Measurements from ENCODE around the gene KCNH3. TPM values are rescaled to one million over a fixed set of nuclear protein-coding genes. Genes with fewer than 3 reads are reported as not detected.

The KCNH3 gene
- total and polyA plus RNA-seq, 7 donors: 0.04 to 0.32 (median 0.05) TPM; not detected in 3

DNA sequence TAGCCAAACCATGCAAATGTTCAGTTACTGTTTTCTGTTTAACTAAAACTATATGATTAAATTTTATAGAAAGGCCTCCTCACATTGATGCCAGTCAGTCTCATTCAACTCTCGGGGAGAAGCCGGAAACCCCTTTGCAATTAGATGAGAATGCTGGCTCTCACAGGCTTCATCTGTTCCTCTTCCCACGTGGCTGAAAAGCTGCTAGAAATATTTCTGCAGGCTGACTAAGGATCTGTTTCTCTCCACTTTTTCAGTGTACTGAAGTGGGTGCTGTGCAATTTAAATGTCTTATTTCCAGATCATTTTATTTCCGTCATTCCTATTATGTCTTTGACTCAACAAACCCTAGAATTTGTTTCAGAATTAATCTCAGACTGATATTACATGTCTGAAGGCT lies 17.4 kb upstream of the KCNH3 start:
- H3K36me3 ChIP-seq (ENCODE audit: insufficient read depth in 1 of 2, low read depth in 1 of 2): peaks cover 14 to 81% of the 10 kb centered on the region in 2 donors
- WGBS, 3 donors: 85 to 91% (median 89%) methylated on average over 4 of the region's 4 CpGs
- no peak for TF ChIP-seq CTCF (IDR thresholded peaks at IDR 0.05)

GRCh38 chr12:49524660-49525324 lies 14.0 kb upstream of the KCNH3 start:
- DNase-seq (no peak), ATAC-seq (no peak)
- Histone ChIP-seq H3K27me3 (ENCODE audit: insufficient read depth in 3 of 3, low read length in 2 of 3) (no peaks in the 10 kb centered on the region), H3K4me1 (no peaks in the 10 kb centered on the region), H3K9me3 (no peaks in the 10 kb centered on the region), H3K4me3 (no peak overlapping the region), H3K36me3 (ENCODE audit: insufficient read depth in 1 of 2, low read depth in 1 of 2) (peaks cover 14 to 78% of the 10 kb centered on the region in 2 donors), H3K27ac (no peak overlapping the region)
- intact Hi-C loops (cut with DNase I): no loop called here
- TF ChIP-seq CTCF (IDR thresholded peaks at IDR 0.05): no peak
- WGBS, 3 donors: 79 to 86% (median 79%) methylated on average over 6 of the region's 6 CpGs

More for the DNA sequence above, 17.4 kb upstream of the KCNH3 start:
- no peak overlapping the region for H3K27ac ChIP-seq
- intact Hi-C loops (cut with DNase I): no loop called here
- H3K4me3 ChIP-seq: no peak overlapping the region
- no peak for ATAC-seq
- DNase-seq: no peak
- no peaks in the 10 kb centered on the region for H3K27me3 ChIP-seq (ENCODE audit: insufficient read depth in 3 of 3, low read length in 2 of 3)
- no peaks in the 10 kb centered on the region for H3K4me1 ChIP-seq
- H3K9me3 ChIP-seq: no peaks in the 10 kb centered on the region

GRCh38 chr12:49525942-49526341 lies 12.9 kb upstream of the KCNH3 start:
- H3K27me3 ChIP-seq (ENCODE audit: insufficient read depth in 3 of 3, low read length in 2 of 3): no peaks in the 10 kb centered on the region
- H3K27ac ChIP-seq: no peak overlapping the region
- TF ChIP-seq CTCF (IDR thresholded peaks at IDR 0.05): no peak
- H3K4me1 ChIP-seq: no peaks in the 10 kb centered on the region
- no peak for DNase-seq
- intact Hi-C loops (cut with DNase I): no loop called here
- no peaks in the 10 kb centered on the region for H3K9me3 ChIP-seq
- no peak overlapping the region for H3K4me3 ChIP-seq
- ATAC-seq: no peak
- 91 to 95% (median 95%) methylated on average over 7 of the region's 7 CpGs for WGBS, 3 donors
- H3K36me3 ChIP-seq (ENCODE audit: insufficient read depth in 1 of 2, low read depth in 1 of 2): peaks cover 14 to 70% of the 10 kb centered on the region in 2 donors

- intact Hi-C loops (cut with DNase I): no loop called here
- Histone ChIP-seq H3K27ac (no peak overlapping the region), H3K36me3 (ENCODE audit: insufficient read depth in 1 of 2, low read depth in 1 of 2) (peaks cover 11 to 54% of the 10 kb centered on the region in 2 donors), H3K27me3 (ENCODE audit: insufficient read depth in 3 of 3, low read length in 2 of 3) (no peaks in the 10 kb centered on the region), H3K4me3 (no peak overlapping the region), H3K9me3 (no peaks in the 10 kb centered on the region), H3K4me1 (no peaks in the 10 kb centered on the region)
- DNase-seq: no peak
- ATAC-seq: no peak
- no peak for TF ChIP-seq CTCF (IDR thresholded peaks at IDR 0.05)
- WGBS, 3 donors: 74 to 84% (median 79%) methylated on average over 7 of the region's 7 CpGs
These were observed 11.3 kb upstream of the KCNH3 start for GRCh38 chr12:49527361-49528130.
